HUES48 (cell line): ENCODE results near the gene WFDC8.

ENCODE experiments used
- H3K27ac ChIP-seq: one replicate; pipeline ENCODE4 v1.7.0; 2013; ENCODE audit warnings: low read depth, low read length, inconsistent platforms
- H3K27me3 ChIP-seq: 2 replicates; pipeline ENCODE4 v1.6.1; 2013; ENCODE audit warnings: mild to moderate bottlenecking, low read length; ENCODE audit not compliant: control insufficient read depth, insufficient read depth
- H3K36me3 ChIP-seq: 2 replicates; pipeline ENCODE4 v1.6.1; 2013; ENCODE audit warnings: low read length; ENCODE audit not compliant: control insufficient read depth, insufficient read depth
- H3K4me1 ChIP-seq: 2 replicates; pipeline ENCODE4 v1.6.1; 2013; ENCODE audit warnings: mild to moderate bottlenecking, low read length; ENCODE audit not compliant: control insufficient read depth, insufficient read depth
- H3K4me3 ChIP-seq: 2 replicates; pipeline ENCODE4 v1.5.1; 2013; ENCODE audit warnings: mild to moderate bottlenecking, low read depth, low read length
- H3K9ac ChIP-seq: 2 replicates; pipeline ENCODE4 v1.6.1; 2013; ENCODE audit warnings: mild to moderate bottlenecking, low read depth, low read length, moderate library complexity
- H3K9me3 ChIP-seq: 2 replicates; pipeline ENCODE4 v1.6.1; 2013; ENCODE audit warnings: low read length; ENCODE audit not compliant: control insufficient read depth, insufficient read depth

Gene WFDC8

GRCh38 chr20:45515147-45515913 lies 63.8 kb downstream of the WFDC8 start, which contains the start of gene SPINT3:
Gene SPINT3, minus strand, starts transcription at chr20:45515622. Its CDS starts 14 bp downstream, at chr20:45515608.
- Histone ChIP-seq H3K36me3 (no peaks in the 10 kb centered on the region), H3K9ac (no peak within 1 kb of the TSS), H3K27me3 (no peaks in the 10 kb centered on the region), H3K27ac (no peak within 1 kb of the TSS), H3K4me3 (no peak within 1 kb of the TSS), H3K9me3 (no peaks in the 10 kb centered on the region), H3K4me1 (no peaks in the 10 kb centered on the region)

DNA sequence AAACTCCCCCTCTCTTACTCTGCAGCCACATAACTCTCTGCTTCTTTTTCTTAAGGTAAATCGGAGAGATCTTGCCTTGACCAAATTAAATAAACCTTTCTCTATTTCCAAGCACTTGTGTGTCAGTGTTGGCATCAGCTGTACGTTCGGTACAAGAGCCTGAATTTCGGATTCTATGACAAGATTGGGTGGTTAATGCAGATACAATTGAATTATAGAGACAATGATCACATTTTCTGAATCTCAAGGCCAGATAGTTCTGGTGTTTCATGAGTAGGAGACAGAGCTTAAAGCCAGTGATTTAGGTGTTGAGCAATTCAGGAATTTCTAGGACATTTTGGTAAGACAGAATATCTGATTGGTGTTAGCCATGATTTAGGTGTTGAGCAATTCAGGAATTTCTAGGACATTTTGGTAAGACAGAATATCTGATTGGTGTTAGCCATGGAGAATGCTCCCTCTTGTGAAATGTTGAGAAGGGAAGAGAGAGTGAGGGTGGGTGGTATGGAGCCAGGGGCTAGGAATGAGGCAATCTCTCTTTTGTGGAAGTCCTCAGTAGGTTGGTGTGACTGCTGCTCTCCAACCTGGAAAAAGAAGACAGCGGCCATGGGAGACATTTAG lies 68.7 kb downstream of the WFDC8 start:
- no peak overlapping the region for H3K4me3 ChIP-seq
- no peak overlapping the region for H3K27ac ChIP-seq
- no peaks in the 10 kb centered on the region for H3K27me3 ChIP-seq

DNA sequence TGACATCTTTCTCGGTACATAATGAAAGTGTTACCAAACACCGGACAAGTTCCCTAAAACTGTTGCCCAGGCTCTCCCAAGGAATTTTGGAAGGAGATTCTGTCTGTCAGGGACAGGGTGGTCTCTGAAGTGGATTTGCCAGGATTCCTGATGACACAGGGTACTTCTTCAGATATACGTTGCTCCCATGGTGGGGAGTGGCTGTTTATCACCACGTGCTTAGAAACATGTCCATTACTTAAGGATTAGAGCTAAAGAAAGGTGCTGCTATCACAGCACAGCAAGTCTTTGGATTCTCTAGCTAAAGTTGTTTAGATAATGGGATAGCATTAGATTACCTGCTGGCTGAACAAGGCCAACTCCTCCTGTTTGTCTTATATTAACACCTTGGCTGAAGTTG lies 70.0 kb downstream of the WFDC8 start:
- H3K36me3 ChIP-seq = no peaks in the 10 kb centered on the region
- H3K27ac ChIP-seq = no peak overlapping the region
- H3K4me3 ChIP-seq = no peak overlapping the region
- H3K9ac ChIP-seq = no peak overlapping the region
- H3K27me3 ChIP-seq = no peaks in the 10 kb centered on the region
- H3K9me3 ChIP-seq = no peaks in the 10 kb centered on the region
- no peaks in the 10 kb centered on the region for H3K4me1 ChIP-seq

More for the DNA sequence above, 68.7 kb downstream of the WFDC8 start:
- Histone ChIP-seq H3K36me3 (no peaks in the 10 kb centered on the region), H3K9ac (no peak overlapping the region), H3K9me3 (no peaks in the 10 kb centered on the region), H3K4me1 (no peaks in the 10 kb centered on the region)

DNA sequence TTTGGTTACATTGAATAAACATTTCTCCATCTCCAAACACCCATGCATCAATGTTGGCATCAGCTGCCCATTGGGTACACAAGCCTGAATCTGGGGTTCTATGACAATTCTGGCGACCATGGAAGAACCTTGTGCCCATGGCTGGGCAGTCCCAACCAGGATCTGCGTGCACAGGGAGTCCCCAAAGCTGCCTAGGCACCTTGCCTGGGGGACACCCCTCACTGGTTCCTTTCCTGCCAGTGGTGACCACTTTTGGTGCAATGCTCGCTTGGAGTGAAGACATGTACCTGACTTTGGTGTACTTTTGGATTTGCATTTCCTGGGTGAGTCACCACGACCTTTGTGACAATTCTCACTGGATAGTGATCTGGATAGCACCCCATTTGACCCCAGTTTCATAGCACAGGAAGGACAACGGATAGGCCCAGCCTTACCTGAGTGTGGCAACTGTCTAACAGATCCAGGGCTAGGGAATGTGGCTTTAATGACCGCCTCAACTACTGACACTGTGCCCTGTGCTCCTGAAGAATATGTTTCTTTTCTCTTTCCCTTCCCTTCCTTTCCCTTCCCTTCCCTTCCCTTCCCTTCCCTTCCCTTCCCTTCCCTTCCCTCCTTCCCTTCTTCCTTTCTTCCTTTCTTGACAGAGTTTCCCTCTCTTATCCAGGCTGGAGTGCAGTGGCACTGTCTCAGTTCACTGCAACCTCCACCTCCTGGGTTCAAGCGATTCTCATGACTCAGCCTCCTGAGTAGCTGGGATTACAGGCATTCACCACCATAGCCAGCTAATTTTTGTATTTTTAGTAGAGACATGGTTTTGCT lies 70.8 kb downstream of the WFDC8 start:
- Histone ChIP-seq H3K36me3 (no peaks in the 10 kb centered on the region), H3K9ac (no peak overlapping the region), H3K27me3 (no peaks in the 10 kb centered on the region), H3K4me1 (no peaks in the 10 kb centered on the region), H3K27ac (no peak overlapping the region), H3K9me3 (no peaks in the 10 kb centered on the region), H3K4me3 (no peak overlapping the region)

GRCh38 chr20:45507011-45507820 lies 71.9 kb downstream of the WFDC8 start:
- no peaks in the 10 kb centered on the region for H3K4me1 ChIP-seq
- H3K27me3 ChIP-seq = no peaks in the 10 kb centered on the region
- no peak overlapping the region for H3K9ac ChIP-seq
- no peaks in the 10 kb centered on the region for H3K9me3 ChIP-seq
- H3K27ac ChIP-seq = no peak overlapping the region
- no peaks in the 10 kb centered on the region for H3K36me3 ChIP-seq
- no peak overlapping the region for H3K4me3 ChIP-seq

GRCh38 chr20:45506398-45506797 lies 72.7 kb downstream of the WFDC8 start:
- Histone ChIP-seq H3K36me3 (no peaks in the 10 kb centered on the region), H3K9ac (no peak overlapping the region), H3K27me3 (no peaks in the 10 kb centered on the region), H3K4me1 (no peaks in the 10 kb centered on the region), H3K9me3 (no peaks in the 10 kb centered on the region), H3K27ac (no peak overlapping the region), H3K4me3 (no peak overlapping the region)

DNA sequence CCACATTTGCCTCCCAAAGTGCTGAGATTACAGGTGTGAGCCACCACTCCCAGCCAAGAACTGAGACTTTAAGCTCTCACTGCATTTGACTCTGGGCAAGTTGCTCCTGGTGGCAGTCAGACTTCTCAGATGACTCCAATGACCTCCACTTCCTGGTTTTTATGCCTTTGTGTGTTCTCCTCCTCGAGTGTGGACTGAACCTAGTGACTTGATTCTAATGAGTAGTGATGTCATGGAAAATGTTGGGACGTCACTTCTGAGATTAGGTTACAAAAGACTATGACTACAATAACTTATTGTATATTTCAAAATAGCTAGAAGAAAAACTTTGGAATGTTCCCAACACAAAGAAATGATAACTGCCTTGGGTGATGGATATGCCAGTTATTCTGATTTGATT lies 75.7 kb downstream of the WFDC8 start:
- Histone ChIP-seq H3K4me1 (no peaks in the 10 kb centered on the region), H3K27me3 (no peaks in the 10 kb centered on the region), H3K36me3 (no peaks in the 10 kb centered on the region)

GRCh38 chr20:45502561-45502960 lies 76.5 kb downstream of the WFDC8 start:
- Histone ChIP-seq H3K36me3 (no peaks in the 10 kb centered on the region), H3K9ac (no peak overlapping the region), H3K4me1 (no peaks in the 10 kb centered on the region), H3K27ac (no peak overlapping the region), H3K9me3 (no peaks in the 10 kb centered on the region), H3K27me3 (no peaks in the 10 kb centered on the region), H3K4me3 (no peak overlapping the region)

More for the DNA sequence above, 75.7 kb downstream of the WFDC8 start:
- no peak overlapping the region for H3K9ac ChIP-seq
- H3K4me3 ChIP-seq = no peak overlapping the region
- no peak overlapping the region for H3K27ac ChIP-seq
- no peaks in the 10 kb centered on the region for H3K9me3 ChIP-seq
